A549 (cell line): Measurements from ENCODE around the gene GPBP1. TPM values are rescaled to one million over a fixed set of nuclear protein-coding genes. Genes with fewer than 3 reads are reported as not detected.

Experiments
- ATAC-seq, 2 experiments: fragments of 200-7000 bp in 1 of 2; fragments of >200 bp in 1 of 2; cut with Nextera tagmentation in 1 of 2; cut with Tn5 transposase in 1 of 2; 3 replicates each; pipeline versions ENCODE4 v1.8.0 to v1.9.1; 2018 to 2020; ENCODE audit warnings: mild to moderate bottlenecking in 1 of 2, moderate library complexity in 1 of 2
- CTCF ChIA-PET: fragments of 300-600 bp; sonication (Branson Sonifier 250); formaldehyde crosslinking; extraction: SDS; loops from one replicate; lab custom pipeline; 2021; ENCODE audit warnings: antibody characterized with exemption, inconsistent platforms; lab: Yijun Ruan, JAX
- POLR2A ChIA-PET: fragments of 350-600 bp; formaldehyde crosslinking; extraction: SDS; loops from one replicate; lab custom pipeline; 2021; ENCODE audit warnings: antibody characterized with exemption, inconsistent platforms; lab: Yijun Ruan, JAX
- DNase-seq, 2 experiments: peaks; one replicate each; pipeline versions ENCODE4 v3.0.0 to v3.0.0-alpha.2; 2011 to 2016; ENCODE audit warnings: low read depth in 1 of 2, low spot score in 1 of 2
- FAIRE-seq: peaks from 2 replicates; lab custom pipeline; 2011; peaks lifted over from hg19 to GRCh38; lab: Jason Lieb, UNC
- H3K27ac ChIP-seq, 2 experiments: fragments of >200 bp; sonication (Bioruptor Twin); formaldehyde crosslinking; 3 replicates each; pipeline ENCODE4 v1.5.1; 2016 to 2017
- H3K4me1 ChIP-seq: fragments of >200 bp; sonication (Bioruptor Twin); formaldehyde crosslinking; 3 replicates; pipeline ENCODE4 v1.6.1; 2016
- H3K4me2 ChIP-seq: fragments of >200 bp; sonication (Bioruptor Twin); formaldehyde crosslinking; 3 replicates; pipeline ENCODE4 v1.6.1; 2016
- H3K4me3 ChIP-seq: fragments of >200 bp; sonication (Bioruptor Twin); formaldehyde crosslinking; 3 replicates; pipeline ENCODE4 v1.5.1; 2016
- H3K9me3 ChIP-seq: fragments of >200 bp; sonication (Bioruptor Twin); formaldehyde crosslinking; 3 replicates; pipeline ENCODE4 v1.6.1; 2016
- CHD2 ChIP-seq: fragments of 150-350 bp; IDR thresholded peaks from 2 replicates; pipeline ENCODE4 v1.6.1; 2014; ENCODE audit warnings: low read length; ENCODE audit not compliant: partially characterized antibody
- ESRRA ChIP-seq: fragments of 150-350 bp; IDR thresholded peaks from 2 replicates; pipeline ENCODE4 v1.6.1; 2014; ENCODE audit warnings: mild to moderate bottlenecking, low read length, borderline replicate concordance
- FOSL2 ChIP-seq, 2 experiments: fragments of 450-650 bp in 1 of 2; fragments of >200 bp in 1 of 2; sonication (Bioruptor Twin) in 1 of 2; formaldehyde crosslinking; IDR thresholded peaks; 2 replicates each; pipeline versions ENCODE4 v1.5.0 to v1.6.1; 2016 to 2020; ENCODE audit warnings: mild to moderate bottlenecking in 1 of 2, moderate library complexity in 1 of 2
- GATA3 ChIP-seq: IDR thresholded peaks from 2 replicates; pipeline ENCODE4 v1.6.1; 2012; ENCODE audit warnings: borderline replicate concordance
- HOXB13 ChIP-seq: fragments of 250-450 bp; sonication (Bioruptor Pico); IDR thresholded peaks from 2 replicates; pipeline ENCODE4 v1.5.0; 2020; ENCODE audit warnings: low read depth, mild to moderate bottlenecking, moderate library complexity
- JUN ChIP-seq, 2 experiments: fragments of >200 bp; sonication (Bioruptor Twin); formaldehyde crosslinking; IDR thresholded peaks; 2 replicates in 1 of 2; 3 replicates in 1 of 2; pipeline ENCODE4 v1.6.1; 2016 to 2017
- MAZ ChIP-seq: fragments of 150-350 bp; IDR thresholded peaks from 2 replicates; pipeline ENCODE4 v1.6.1; 2014; ENCODE audit warnings: antibody characterized with exemption, low read depth, low read length, borderline replicate concordance
- MYC ChIP-seq: IDR thresholded peaks from 2 replicates; pipeline ENCODE4 v1.6.1; 2012; ENCODE audit warnings: mild to moderate bottlenecking, inconsistent platforms, low read length, improper control_type of control experiment, borderline replicate concordance
- NPAS2 ChIP-seq: fragments of 250-450 bp; sonication (Bioruptor Pico); IDR thresholded peaks from 2 replicates; pipeline ENCODE4 v1.8.0; 2022; ENCODE audit warnings: mild to moderate bottlenecking, moderate library complexity, borderline replicate concordance
- PHF8 ChIP-seq: fragments of 200-600 bp; sonication (generic); IDR thresholded peaks from 2 replicates; pipeline ENCODE4 v1.6.1; 2016; ENCODE audit warnings: low read depth, mild to moderate bottlenecking, antibody characterized with exemption, moderate library complexity, borderline replicate concordance
- POLR2A ChIP-seq: IDR thresholded peaks from 2 replicates; pipeline ENCODE4 v1.6.1; 2012; ENCODE audit warnings: mild to moderate bottlenecking, low read length
- POLR2AphosphoS2 ChIP-seq: conservative IDR thresholded peaks from 2 replicates; pipeline ENCODE4 v1.6.1; 2012; ENCODE audit warnings: low read length, improper control_type of control experiment, inconsistent platforms
- RAD21 ChIP-seq, 2 experiments: fragments of >200 bp in 1 of 2; sonication (Bioruptor Twin) in 1 of 2; formaldehyde crosslinking in 1 of 2; IDR thresholded peaks in 1 of 2; conservative IDR thresholded peaks in 1 of 2; 2 replicates in 1 of 2; 3 replicates in 1 of 2; pipeline ENCODE4 v1.6.1; 2012 to 2018; ENCODE audit warnings: inconsistent platforms in 1 of 2
- TP53 ChIP-seq: fragments of 250-450 bp; sonication (Bioruptor Pico); IDR thresholded peaks from 2 replicates; pipeline ENCODE4 v1.5.0; 2021; ENCODE audit warnings: mild to moderate bottlenecking, moderate library complexity
- ZSCAN20 ChIP-seq: fragments of 250-450 bp; sonication (Bioruptor Pico); IDR thresholded peaks from 2 replicates; pipeline ENCODE4 v1.8.0; 2022; ENCODE audit warnings: mild to moderate bottlenecking, moderate library complexity
- WGBS: methylation state at CpG from one replicate; pipeline ENCODE4 v1.1.6; 2017; ENCODE audit errors: missing lambda C conversion rate; 5-methylcytosine and 5-hydroxymethylcytosine counted together
- polyA minus RNA-seq: library from RNA; depleted of rRNA, polyadenylated mRNA; stranded (reverse); fragments of >200 nt; gene quantifications from 2 replicates; pipeline ENCODE4 v1.2.3, GENCODE V29; 2011; rRNA and poly(A)+ RNA removed
- polyA plus RNA-seq, 4 experiments: library from polyadenylated mRNA; depleted of rRNA in 3 of 4; stranded (reverse); fragments of >200 nt; fragmentation: RNase III in 1 of 4; extraction: RNeasy Plus Mini Kit Qiagen cat#74134 plus additional on column Dnase treatment in 1 of 4; gene quantifications; 2 replicates in 3 of 4; 3 replicates in 1 of 4; pipeline ENCODE4 v1.2.3, GENCODE V29; 2011 to 2017
- TF ChIP-seq, protein P1 (sequence below): IDR thresholded peaks from 2 replicates; pipeline ENCODE4 v1.6.1; 2012
- TF ChIP-seq, protein P2 (sequence below): IDR thresholded peaks from 2 replicates; pipeline ENCODE4 v1.6.1; 2012; ENCODE audit warnings: low read depth, borderline replicate concordance
- TF ChIP-seq, protein P3 (sequence below): fragments of 200-600 bp; sonication (generic); IDR thresholded peaks from 2 replicates; pipeline ENCODE4 v1.6.1; 2016; ENCODE audit warnings: antibody characterized with exemption, mild to moderate bottlenecking, moderate library complexity
- TF ChIP-seq, protein P4 (sequence below): fragments of >200 bp; sonication (Bioruptor Twin); formaldehyde crosslinking; IDR thresholded peaks from 3 replicates; pipeline ENCODE4 v1.6.1; 2016
- TF ChIP-seq, protein P5 (sequence below): IDR thresholded peaks from 2 replicates; pipeline ENCODE4 v1.6.1; 2012
- TF ChIP-seq, protein P6 (sequence below): fragments of 450-650 bp; IDR thresholded peaks from 2 replicates; pipeline ENCODE4 v1.6.1; 2014; ENCODE audit warnings: antibody characterized with exemption
- TF ChIP-seq, protein P7 (sequence below): fragments of 150-350 bp; IDR thresholded peaks from 2 replicates; pipeline ENCODE4 v1.6.1; 2014; ENCODE audit warnings: low read depth, mild to moderate bottlenecking, low read length

GPBP1 gene, protein sequence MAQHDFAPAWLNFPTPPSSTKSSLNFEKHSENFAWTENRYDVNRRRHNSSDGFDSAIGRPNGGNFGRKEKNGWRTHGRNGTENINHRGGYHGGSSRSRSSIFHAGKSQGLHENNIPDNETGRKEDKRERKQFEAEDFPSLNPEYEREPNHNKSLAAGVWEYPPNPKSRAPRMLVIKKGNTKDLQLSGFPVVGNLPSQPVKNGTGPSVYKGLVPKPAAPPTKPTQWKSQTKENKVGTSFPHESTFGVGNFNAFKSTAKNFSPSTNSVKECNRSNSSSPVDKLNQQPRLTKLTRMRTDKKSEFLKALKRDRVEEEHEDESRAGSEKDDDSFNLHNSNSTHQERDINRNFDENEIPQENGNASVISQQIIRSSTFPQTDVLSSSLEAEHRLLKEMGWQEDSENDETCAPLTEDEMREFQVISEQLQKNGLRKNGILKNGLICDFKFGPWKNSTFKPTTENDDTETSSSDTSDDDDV
- polyA plus RNA-seq (2011; rRNA removed) = 58.3 and 86.0 TPM in 2 replicates
- 10.4 and 11.9 TPM in 2 replicates for polyA plus RNA-seq (2012; cell fraction: cytosol; rRNA removed)
- 5.9 and 10.2 TPM in 2 replicates for polyA plus RNA-seq (2012; cell fraction: nucleus; rRNA removed)
- polyA plus RNA-seq (2017; fragmentation: RNase III; extraction: RNeasy Plus Mini Kit Qiagen cat#74134 plus additional on column Dnase treatment) = 31.0 to 33.7 TPM (median 32.8 TPM) in 3 replicates
- 14.7 and 14.8 TPM in 2 replicates for polyA minus RNA-seq

DNA sequence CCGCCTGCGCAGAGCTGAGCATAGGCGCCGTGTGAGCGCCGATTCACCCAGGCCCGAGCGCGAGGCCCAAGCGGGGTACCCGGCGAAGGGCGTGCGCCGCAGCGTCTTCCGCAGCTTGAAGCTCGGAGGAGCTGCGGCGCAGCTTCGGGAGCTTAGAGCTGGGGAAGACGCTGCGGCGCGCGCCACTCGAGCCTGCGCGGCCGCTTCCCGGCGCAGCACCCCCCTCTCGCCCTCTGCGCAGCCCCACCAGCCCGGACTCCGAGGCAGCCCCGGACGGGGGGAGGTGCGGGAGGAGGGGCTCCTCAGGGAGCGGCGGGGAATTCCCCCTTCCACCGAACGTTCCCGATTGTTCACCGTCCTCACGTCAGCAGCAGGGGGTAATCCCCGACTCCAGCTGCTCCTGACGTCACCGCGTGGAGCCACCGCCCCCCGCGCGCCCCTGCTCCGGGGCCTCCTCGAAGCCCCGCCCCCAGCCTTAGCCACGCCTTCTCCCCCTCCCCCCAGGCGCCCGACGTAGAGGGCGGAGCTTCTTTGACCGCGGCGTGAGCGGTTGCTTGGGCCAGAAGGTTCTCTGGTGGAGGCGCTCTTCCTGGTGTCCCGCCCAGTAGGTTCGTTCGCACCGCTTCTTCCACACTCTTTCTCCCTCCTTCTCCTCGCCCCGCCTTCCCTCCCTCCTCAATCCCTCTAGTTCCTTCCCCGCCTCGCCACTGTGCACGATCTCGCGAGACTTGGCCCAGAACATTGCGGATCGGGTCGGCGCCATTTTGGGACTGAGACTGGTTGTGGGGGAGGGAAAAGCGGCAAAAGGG, at the start of gene GPBP1:
GPBP1 (plus strand) TSS at position 741 of the 809 bp plus-strand sequence. CDS start 40,072 bp downstream, outside the sequence.
- Histone ChIP-seq H3K4me2 (peak within 1 kb of the TSS; percentile 94), H3K27ac (peak within 1 kb of the TSS; percentile 87 to 97), H3K4me1 (peaks cover 26% of the 10 kb centered on the region; the same call in 2 of the 3 replicates), H3K9me3 (no peaks in the 10 kb centered on the region), H3K4me3 (peak within 1 kb of the TSS; percentile 57)
- POLR2A ChIA-PET = interaction anchor here (0.6 to 1.5 kb wide), 10 partner anchors 11 to 335 kb away, joined by 3 to 20 read pairs (median 4); partner anchors contain the start of gene SETD9
- ATAC-seq (peak; percentile 90 to 92), FAIRE-seq (peak; percentile 43), DNase-seq (peak; percentile 93 to 99)
- CTCF ChIA-PET = interaction anchor here (1.0 to 1.3 kb wide), 2 partner anchors 47 to 1238 kb away, joined by 4 to 7 read pairs; no protein-coding TSS in a partner anchor
- 2% methylated on average over 24 of the region's 83 CpGs for WGBS
- no peak for TF ChIP-seq NPAS2 (CRISPR knock-in tag)
- TF ChIP-seq ESRRA = no peak
- TF ChIP-seq, protein P1, sequence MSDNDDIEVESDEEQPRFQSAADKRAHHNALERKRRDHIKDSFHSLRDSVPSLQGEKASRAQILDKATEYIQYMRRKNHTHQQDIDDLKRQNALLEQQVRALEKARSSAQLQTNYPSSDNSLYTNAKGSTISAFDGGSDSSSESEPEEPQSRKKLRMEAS = peak; percentile 37
- TF ChIP-seq GATA3 = peak; percentile 80
- TF ChIP-seq TP53 (CRISPR knock-in tag) = no peak
- TF ChIP-seq FOSL2 (IDR thresholded peaks at IDR 0.05) = no peak
- peak; percentile 69 for TF ChIP-seq FOSL2 (CRISPR knock-in tag; IDR thresholded peaks at IDR 0.05)
- TF ChIP-seq PHF8 = peak; percentile 85
- peak; percentile 77; the same call in 1 of the 2 replicates for TF ChIP-seq MYC
- TF ChIP-seq JUN (IDR thresholded peaks at IDR 0.05) = peak; percentile 49 to 85; a peak in 4 of 5 replicates
- TF ChIP-seq MAZ = peak; percentile 82
- TF ChIP-seq HOXB13 (CRISPR knock-in tag) = no peak
- TF ChIP-seq CHD2 = peak; percentile 97
- peak; percentile 35 for TF ChIP-seq POLR2A
- TF ChIP-seq, protein P2, sequence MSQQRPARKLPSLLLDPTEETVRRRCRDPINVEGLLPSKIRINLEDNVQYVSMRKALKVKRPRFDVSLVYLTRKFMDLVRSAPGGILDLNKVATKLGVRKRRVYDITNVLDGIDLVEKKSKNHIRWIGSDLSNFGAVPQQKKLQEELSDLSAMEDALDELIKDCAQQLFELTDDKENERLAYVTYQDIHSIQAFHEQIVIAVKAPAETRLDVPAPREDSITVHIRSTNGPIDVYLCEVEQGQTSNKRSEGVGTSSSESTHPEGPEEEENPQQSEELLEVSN = peak; percentile 37; the same call in 1 of the 2 replicates
- TF ChIP-seq, protein P3, sequence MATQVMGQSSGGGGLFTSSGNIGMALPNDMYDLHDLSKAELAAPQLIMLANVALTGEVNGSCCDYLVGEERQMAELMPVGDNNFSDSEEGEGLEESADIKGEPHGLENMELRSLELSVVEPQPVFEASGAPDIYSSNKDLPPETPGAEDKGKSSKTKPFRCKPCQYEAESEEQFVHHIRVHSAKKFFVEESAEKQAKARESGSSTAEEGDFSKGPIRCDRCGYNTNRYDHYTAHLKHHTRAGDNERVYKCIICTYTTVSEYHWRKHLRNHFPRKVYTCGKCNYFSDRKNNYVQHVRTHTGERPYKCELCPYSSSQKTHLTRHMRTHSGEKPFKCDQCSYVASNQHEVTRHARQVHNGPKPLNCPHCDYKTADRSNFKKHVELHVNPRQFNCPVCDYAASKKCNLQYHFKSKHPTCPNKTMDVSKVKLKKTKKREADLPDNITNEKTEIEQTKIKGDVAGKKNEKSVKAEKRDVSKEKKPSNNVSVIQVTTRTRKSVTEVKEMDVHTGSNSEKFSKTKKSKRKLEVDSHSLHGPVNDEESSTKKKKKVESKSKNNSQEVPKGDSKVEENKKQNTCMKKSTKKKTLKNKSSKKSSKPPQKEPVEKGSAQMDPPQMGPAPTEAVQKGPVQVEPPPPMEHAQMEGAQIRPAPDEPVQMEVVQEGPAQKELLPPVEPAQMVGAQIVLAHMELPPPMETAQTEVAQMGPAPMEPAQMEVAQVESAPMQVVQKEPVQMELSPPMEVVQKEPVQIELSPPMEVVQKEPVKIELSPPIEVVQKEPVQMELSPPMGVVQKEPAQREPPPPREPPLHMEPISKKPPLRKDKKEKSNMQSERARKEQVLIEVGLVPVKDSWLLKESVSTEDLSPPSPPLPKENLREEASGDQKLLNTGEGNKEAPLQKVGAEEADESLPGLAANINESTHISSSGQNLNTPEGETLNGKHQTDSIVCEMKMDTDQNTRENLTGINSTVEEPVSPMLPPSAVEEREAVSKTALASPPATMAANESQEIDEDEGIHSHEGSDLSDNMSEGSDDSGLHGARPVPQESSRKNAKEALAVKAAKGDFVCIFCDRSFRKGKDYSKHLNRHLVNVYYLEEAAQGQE = peak; percentile 96
- TF ChIP-seq ZSCAN20 = no peak
- TF ChIP-seq, protein P4, sequence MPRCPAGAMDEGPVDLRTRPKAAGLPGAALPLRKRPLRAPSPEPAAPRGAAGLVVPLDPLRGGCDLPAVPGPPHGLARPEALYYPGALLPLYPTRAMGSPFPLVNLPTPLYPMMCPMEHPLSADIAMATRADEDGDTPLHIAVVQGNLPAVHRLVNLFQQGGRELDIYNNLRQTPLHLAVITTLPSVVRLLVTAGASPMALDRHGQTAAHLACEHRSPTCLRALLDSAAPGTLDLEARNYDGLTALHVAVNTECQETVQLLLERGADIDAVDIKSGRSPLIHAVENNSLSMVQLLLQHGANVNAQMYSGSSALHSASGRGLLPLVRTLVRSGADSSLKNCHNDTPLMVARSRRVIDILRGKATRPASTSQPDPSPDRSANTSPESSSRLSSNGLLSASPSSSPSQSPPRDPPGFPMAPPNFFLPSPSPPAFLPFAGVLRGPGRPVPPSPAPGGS = peak; percentile 89
- TF ChIP-seq POLR2AphosphoS2 = no peak
- TF ChIP-seq, protein P5, sequence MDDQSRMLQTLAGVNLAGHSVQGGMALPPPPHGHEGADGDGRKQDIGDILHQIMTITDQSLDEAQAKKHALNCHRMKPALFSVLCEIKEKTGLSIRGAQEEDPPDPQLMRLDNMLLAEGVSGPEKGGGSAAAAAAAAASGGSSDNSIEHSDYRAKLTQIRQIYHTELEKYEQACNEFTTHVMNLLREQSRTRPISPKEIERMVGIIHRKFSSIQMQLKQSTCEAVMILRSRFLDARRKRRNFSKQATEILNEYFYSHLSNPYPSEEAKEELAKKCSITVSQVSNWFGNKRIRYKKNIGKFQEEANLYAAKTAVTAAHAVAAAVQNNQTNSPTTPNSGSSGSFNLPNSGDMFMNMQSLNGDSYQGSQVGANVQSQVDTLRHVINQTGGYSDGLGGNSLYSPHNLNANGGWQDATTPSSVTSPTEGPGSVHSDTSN = peak; percentile 92
- peak in 1 of 2 experiments; percentile 12; a peak in 1 of 5 replicates for TF ChIP-seq RAD21 (conservative IDR thresholded peaks at IDR 0.05 in 1 of 2, IDR thresholded peaks at IDR 0.05 in 1 of 2)
- TF ChIP-seq, protein P6, sequence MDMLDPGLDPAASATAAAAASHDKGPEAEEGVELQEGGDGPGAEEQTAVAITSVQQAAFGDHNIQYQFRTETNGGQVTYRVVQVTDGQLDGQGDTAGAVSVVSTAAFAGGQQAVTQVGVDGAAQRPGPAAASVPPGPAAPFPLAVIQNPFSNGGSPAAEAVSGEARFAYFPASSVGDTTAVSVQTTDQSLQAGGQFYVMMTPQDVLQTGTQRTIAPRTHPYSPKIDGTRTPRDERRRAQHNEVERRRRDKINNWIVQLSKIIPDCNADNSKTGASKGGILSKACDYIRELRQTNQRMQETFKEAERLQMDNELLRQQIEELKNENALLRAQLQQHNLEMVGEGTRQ = no peak; the same call in 1 of the 2 replicates
- TF ChIP-seq, protein P7, sequence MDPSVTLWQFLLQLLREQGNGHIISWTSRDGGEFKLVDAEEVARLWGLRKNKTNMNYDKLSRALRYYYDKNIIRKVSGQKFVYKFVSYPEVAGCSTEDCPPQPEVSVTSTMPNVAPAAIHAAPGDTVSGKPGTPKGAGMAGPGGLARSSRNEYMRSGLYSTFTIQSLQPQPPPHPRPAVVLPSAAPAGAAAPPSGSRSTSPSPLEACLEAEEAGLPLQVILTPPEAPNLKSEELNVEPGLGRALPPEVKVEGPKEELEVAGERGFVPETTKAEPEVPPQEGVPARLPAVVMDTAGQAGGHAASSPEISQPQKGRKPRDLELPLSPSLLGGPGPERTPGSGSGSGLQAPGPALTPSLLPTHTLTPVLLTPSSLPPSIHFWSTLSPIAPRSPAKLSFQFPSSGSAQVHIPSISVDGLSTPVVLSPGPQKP = no peak
